ENCODE data around the gene FUBP1.

FUBP1 gene

Small RNA genes lying within 50 kb of the gene (small RNA-seq; reads per million reads assigned to genes)
- 0.86 reads per million for gene AC103591.3 (ENCODE audit: low read depth)

All from mesenchymal stem cell (in vitro differentiated cells and primary cell).